Inflammatory macrophage (primary cell): ENCODE data around the gene TOB2.
"Not testable (repeated sequence)": the region's sequence is repeated elsewhere in the genome, so short reads cannot be mapped to it uniquely, and the experiment has no call there.

ENCODE experiments used
- DNase-seq, 2 donors: peaks; one replicate each; pipeline ENCODE4 v3.0.0-alpha.2; 2020 to 2022

Gene TOB2

DNA sequence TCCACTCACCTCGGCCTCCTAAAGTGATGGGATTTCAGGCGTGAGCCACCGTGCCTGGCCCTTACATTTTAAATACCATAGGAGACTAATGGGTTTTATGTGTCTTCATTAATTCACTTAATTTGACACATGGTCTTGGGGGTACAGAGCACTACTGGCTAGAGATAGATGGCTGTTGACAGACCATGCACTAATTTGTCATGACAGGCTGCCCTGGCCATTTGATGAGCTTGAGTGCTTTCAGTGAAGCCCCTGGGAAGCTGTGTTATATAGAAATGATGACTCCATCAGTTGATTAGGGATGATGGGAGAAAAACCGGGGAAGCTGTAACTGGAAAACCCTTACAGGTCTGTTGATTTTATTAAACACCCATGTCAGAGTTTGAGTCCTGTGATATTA, 15.3 kb upstream of the TOB2 start:
- DNase-seq, result no peak

DNA sequence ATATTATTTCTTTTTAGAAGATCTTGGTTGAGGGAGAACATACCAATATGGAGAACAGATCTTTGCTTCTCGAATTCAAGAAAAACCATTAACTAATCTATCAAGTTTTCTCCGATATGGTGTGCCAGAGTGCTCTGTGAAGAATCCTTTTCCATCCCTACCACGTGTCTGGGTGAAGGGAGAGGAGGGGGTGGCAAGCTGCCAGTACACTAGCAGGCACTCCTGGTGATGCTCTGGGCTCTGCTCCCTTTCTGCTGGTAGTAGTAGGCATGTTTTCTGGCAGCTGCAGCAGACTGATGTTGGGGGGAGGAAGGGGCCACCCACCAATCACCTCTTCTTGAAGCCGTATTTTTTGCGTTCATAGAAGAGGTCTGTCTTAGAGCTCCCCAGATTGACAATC, 13.5 kb upstream of the TOB2 start:
- not testable (repeated sequence) for DNase-seq

DNA sequence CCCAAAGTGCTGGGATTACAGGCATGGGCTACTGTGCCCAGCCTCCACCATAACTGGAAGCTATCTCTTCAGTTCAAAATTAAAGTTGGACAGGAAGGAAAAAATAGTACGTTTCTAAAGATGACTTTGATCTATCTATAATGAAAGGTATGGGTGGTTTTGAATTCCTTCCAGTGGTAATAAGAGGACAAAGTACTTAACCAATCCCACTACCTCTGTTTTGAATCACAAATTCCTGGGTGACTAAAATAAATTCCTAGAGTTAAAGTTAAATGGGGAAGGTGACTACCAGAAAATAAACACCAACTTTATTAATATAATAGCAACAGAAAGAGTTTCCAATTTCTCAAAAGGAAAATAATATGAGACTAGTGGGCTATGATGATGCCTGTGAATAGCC, 12.8 kb upstream of the TOB2 start:
- DNase-seq, result no peak

DNA sequence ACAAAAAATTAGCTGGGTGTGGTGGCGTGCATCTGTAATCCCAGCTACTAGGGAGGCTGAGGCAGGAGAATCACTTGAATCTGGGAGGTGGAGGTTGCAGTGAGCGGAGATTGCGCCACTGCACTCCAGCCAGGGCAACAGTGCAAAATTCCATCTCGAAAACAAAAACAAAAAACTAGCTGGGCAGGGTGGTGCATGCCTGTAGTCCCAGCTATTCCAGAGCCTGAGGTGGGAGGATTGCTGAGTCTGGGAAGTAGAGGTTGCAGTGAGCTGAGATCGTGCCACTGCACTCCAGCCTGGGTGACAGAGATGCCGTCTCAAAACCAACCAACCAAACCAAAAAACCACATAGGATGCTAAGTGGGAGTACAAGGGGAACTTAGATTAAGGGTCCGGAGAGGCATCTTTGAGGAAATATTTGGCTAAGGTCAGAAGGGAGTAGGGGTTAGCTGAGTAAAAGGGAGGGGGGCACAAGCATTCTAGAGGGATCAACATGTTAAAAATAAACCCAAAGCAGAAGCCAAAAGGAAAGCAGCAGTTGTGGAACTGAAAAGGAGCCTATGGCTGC, 11.6 kb upstream of the TOB2 start:
- no peak for DNase-seq

DNA sequence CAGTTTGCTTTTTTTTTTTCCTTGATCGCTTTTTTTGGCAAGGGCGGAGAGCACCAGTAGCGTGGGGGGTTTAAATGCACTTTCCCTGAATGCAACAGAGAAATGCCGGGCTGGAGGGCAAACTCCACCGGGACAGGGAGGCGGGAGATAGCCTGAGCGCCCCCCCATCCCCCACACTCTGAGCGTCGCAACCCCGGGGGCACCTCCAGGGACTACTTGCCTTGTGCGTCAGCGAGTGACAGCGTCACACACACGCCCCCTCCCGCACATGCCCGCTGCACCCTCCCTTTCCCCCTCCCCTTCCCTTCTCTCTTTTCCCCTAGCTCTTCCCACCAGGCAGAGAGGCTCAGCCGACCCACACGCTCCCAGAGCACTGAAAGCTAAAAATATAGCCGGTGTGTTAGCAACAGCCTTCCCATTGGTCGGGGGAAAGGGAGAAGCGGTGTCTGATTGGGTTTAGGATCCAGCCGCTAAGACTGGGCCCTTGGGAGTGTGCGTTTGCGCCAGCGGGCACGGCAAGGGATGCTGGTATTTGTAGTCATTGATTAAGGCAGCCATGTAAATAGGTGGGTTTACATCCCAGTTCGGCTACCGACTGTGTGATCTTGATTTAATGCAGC, 1.7 kb upstream of the TOB2 start:
- peak; percentile 98 to 99 for DNase-seq

DNA sequence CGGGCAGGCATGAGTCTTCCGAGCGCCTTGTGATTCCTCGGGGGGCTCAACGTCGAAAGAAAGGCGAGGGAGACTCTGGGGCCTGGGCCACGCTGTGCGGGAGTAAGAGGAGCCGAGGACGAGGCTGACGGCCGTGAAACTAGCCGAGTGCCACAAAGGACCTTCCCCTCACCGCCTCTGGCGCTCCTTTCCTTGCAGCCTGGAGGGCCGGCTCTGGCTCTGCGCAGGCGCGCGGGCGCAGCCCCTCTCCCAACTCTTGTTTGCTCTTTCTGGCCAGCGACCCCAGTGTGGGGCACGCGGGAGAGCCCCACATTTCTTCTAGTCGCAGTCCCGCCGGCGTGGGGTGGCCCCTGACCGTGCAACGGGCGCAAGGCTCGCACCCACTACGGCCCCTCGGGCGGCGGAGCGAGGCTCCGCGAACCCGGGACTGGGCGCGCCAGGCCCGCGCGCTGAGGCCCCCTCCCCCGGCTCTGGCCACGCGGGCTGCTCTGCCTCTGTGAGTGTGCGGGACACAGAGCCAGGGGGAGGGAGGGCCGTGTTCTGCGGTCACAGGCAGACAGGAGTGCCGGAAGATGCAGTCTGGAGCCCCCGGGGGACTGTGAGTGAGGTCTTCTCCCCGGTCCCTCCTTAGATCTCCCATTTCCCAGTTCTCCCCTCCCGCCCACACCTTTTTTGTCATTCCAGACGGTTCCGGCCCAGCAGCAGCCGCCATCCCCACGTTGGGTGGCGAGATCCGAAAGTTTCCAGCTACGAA, 1.0 kb upstream of the TOB2 start:
- peak; percentile 46 to 65 for DNase-seq

DNA sequence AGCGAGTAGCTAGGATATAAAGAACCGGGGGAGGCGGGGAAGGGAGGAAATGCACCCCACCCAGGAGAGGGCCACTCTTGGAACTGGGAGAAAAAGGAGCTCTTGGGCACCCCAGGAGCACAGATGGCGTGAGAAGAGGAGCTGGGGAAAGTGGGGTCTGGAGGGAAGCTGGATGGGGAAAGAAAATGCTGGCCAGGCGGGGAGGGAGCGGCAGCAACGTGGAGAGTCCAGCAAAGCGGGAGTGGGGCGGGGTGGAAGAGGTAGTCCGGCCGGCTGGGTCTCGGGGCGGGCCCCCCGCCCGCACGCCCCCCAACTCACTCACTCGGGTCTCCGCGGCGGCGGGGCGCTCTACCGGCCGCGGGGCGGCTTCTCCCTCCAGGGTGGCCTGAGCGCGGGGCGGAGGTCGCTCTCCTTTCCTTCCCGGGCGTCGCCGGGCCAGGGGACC, 522 bp downstream of the TOB2 start:
- DNase-seq, result peak in 1 of 2 donors; percentile 10

DNA sequence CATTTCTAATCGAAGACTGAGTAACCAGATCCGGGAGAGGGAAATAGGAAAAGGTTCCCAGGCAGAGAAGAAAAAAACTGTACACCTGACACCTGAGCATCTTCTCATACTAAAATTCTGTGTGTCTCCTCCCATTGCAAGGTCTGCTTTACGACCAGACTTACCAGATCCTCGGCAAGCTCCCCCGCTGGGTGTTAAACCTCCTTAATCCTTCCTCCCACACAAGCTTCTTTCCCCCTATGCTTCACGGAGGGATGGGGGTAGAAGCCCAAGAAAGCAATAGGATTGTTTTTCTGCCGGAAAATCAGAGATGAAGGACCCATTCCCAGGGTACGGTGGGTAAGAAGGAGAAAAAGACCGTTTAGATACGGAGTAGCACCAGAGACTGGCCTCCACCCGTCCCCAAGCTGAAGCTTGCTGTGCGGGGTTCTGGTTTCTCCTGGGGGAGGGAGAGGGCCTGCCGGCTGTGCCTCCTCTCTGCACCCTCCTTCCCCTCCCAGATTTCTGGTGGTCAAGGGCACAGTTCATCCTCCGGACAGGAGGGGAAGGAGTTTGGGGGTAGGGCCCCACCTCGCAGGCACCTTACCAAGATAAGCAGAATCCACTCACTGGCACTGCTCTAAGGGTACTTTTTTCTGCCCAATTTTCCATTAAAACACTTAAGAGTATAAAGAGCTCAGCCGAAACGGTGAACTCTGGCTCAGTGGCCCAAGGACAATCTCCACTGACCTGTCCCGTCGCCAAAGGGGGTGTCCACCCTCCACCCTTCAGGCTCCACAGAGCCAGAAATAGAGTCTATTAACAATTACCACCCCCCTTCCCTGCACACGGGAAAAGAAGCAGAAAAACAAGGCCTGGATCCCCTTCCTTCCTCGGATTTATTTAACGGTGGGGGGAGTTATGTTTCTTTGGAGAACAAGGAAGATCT, 1.2 kb downstream of the TOB2 start:
- peak in 1 of 2 donors; percentile 9 for DNase-seq

DNA sequence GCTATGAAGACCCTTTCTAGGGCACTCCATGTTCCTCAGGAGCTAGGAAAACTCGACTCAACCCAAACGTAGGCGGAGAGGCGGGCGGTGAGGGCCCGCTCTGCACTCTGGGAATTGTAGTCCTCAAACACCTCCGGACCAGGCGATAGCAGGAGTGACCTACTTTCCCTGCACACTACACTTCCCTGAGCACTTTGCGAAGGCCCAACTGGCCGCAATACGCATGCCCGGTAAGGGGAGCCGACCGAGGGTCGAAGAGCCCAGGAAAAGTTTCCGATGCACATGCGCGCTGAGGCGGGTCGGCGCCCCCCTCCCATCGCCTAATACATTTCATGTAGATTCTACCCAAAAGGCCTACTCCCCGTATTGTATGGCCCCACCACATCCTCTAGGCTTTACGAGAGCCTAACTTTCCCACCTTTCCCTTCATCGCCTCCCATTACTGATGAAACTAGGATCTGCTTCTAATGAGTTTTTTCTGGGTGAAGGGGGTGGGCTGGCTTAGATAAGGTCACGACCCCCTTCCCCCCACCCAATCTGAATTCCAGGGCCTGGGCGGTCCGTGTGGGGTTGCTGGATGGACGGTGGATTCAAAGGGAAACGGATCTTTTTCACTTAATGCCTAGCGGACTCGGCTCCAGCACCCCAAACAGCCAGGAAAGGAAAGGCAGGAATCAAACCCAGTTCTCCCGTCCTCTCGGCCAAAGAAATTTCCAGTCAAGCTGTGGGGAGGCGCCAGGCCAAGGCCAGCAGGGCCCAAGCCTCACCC, 2.1 kb downstream of the TOB2 start:
- peak; percentile 91 to 92 for DNase-seq

DNA sequence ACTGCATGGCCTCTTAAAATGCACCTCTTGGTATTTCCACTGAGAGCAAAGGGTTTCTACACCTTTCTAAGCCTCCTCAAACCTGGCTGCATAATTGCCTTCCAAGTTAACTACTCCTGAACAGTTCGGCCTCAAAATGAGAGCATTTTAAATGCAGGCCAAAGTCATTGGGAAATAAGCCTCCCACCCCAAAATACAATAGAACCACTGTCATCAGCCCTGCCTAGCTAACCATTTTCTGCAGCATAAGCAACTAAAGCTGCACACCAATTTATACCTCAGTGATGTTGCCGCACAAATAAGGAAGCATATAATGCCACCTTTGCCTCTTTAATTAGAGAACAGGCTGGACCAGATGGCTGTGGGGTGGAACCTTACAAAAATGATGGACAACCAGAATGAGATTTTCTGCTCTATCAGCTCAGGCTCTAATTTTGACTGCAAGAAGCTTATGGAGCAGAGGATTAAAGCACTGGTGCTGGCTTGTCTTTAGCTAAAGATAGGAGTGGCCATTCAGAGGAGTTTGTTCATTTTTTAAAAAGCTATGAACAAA, 4.3 kb downstream of the TOB2 start:
- DNase-seq, result no peak

DNA sequence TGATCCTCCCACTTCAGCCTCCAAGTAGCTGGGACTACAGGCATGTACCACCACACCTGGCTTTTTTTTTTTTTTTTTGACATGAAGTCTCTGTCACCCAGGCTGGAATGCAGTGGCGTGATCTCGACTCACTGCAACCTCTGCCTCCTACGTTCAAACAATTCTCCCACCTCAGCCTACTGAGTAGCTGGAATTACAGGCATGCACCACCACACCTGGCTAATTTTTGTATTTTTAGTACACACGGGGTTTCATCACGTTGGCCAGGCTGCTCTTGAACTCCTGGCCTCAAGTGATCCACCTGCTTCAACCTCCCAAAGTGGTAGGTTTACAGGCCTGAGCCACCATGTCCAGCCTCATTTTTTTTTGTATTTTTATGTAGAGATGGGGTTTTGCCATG, 6.1 kb downstream of the TOB2 start:
- not testable (repeated sequence) for DNase-seq

DNA sequence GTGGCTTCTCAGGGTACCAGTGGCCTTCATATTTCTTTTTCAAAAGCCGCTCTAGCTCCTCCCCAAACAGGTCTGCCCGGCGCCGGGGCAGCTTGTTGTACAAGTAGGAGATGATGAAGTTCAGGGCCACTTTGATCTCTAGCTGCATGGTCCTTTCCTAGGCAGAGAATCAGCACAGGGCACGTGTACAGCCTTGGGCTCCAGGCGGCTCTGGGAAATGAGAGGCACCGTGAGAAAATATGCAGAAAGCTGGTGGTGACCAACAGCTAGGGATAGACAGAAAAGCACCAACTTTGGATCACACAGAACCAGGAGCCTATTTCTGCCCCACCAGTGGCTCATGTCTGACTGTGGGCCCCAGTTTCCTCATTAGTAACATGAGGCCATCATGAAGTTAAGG, 9.4 kb downstream of the TOB2 start:
- no peak for DNase-seq

DNA sequence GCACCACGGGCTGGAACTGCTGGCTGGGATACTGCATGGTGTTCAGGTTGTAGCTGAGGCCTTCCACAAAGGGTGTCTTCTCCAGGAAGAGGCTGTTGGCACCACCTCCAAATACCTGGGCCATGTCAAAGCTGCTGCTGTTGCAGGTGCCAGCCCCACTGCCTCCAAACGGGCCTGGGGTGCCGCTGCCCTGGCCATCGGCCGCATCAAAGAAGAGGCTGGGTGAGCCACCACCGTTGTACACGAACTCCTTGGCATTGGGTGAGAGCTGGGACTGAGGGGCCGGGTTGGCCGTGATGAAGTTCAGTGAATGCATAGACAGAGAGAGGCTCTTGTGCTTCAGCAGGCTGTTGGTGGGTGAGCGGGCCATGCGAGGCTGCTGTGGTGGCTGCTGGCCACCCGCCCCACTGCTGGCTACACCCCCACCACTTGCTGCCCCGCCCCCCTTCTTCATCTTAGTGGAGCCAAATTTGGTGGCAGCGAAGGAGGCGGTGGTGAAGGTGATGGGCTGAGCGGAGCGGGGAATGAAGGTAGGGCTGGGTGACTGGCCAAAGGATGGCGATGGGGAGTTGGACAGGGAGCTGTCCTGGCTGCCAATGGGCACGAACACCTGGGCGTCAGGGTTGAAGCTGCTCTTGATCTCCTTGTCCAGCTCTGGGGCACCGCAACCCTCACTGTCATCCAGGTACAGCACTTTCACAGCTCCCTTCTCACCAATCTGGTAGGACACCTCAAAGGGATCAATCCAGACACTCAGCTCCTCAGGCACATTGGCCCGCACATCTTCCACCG, 10.1 kb downstream of the TOB2 start:
- no peak for DNase-seq

DNA sequence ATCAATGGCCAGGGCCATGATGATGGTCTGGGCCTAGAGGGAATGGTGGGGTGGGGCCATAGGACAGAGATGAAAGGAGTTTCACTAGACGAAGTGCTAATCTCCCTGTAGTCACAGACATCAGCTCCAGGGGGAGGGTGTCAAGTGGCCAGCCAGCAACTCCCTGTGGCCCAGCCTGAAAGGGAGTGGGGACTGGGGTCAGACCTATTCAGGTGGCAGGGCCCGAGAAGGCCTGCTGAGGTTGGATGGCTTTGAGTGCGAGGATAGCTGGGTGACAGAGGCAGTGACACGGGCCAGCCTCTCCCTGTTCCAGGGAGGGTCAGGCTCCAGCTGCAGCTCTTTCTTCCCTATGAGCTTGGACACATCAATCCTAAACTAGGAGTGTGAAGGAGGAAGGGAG, 11.0 kb downstream of the TOB2 start:
- no peak for DNase-seq

DNA sequence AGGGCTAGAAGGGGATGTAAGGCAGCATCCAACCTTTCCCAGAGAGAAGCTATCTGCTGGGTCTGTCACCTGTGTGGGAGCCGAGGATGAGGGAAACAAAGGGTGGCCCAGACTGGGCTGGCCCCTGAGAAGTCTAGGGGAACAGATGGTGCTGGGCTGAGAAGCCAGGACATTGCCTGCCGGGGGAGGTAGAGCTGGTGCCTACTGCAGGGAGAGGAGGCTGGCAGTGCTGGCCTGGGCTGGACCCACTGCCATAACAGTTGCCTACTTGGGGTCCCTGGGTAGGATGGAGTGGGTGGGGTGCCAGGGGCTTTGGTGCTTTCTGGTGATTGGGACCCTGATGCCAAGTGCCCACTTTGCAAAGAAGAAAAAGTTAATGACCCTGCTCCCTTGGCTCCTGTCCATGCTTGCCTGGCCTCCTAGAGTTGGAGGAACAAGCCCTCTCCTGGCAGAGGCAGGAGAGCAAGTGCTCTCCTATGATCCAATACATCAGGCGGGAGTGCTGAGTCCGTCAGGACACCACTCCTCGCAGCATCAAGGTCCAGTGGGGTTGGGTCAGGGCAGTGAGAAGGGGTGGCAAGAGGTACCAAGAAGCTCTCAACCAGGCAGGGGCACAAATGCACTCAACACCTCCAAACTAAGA, 12.1 kb downstream of the TOB2 start:
- DNase-seq, result not testable (repeated sequence)

DNA sequence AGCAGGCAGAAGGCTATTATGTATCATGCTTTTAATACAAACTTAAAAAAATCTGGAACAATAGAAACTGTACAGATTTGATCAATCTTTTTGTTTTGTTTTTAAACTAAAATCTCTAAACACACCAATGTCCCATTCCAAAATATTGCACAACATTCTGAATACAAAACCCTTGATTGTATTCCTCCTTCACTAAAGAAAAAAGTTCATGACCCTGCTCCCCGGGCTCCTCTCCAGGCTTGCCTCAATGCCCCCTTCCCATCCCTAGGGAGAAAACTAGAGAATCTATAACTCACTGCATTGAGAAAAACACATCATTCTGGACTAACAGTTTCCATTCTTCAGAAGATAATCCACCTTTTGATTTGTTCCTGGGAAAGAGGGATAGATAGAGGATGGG, 13.1 kb downstream of the TOB2 start:
- DNase-seq, result not testable (repeated sequence)

DNA sequence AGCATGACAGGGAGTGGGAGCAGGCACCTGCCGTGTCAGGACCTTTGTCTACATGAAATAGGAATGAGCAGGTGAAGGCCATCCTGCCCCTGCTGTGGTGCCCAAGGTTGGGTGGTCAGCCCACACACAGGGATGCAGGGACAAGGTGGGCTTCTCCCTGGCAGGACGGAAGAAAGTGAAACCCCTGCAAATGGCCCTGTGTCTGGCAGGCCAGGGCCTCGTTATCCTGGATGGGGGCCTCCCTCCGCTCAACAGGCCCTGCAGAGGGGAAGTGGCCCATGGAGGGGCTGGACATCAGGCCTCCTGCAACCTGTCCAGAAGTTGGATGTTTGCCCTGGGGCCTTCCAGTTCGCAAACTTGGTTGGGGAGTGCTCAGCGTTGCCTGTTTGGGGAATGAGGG, 14.9 kb downstream of the TOB2 start:
- no peak for DNase-seq

DNA sequence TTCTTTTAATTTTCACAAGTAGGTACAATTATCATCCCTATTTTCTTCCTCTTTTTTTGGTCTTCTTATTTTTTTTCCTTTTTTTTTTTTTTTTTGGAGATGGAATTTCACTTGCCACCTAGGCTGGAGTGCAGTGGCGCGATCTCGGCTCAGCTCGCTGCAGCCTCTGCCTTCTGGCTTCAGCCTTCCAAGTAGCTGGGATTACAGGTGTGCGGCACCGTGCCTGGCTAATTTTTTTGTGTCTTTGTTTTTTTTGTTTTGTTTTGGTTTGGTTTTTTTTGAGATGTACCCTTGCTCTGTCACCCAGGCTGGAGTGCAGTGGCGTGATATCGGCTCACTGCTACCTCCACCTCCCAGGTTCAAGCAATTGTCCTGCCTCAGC, 16.7 kb downstream of the TOB2 start:
- no peak for DNase-seq

DNA sequence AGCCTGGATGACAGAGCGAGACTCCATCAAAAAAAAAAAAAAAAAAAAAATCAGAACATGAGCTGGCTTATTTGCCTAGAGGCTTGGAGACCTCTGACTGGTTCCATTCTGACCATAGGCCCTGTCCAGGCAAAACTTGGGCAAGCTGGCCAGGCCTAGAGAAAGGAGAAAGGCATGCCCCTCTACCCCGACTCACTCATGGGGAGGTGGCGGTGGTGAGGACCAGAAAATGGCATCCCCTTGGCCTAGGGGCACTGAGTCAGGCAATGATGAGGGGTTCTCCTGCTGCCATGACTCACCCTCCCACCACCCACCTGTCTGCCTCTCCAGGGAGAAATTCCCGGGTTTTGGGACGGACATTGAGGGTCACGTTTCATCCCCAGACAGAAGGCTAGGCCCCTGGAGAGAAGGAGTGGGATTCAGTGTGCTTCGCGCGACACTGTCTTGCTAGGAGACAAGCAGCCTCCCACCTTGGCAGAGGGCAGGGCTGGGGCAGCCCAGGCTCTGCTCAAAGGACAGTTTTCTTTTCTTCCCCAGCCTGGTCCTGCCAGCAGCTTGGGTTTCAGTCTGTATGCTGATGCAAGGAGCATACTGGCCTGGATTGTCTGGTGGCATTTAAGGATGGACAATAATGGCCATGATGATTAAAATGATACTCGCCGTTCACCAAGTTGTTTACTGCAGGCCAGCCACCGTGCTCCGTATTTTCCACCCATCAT, 17.2 kb downstream of the TOB2 start:
- no peak for DNase-seq
